Caco-2 (cell line): ENCODE data around the gene CRIP1. TPM values are rescaled to one million over a fixed set of nuclear protein-coding genes. Genes with fewer than 3 reads are reported as not detected.

ENCODE experiments used
- BruUV-seq: library from RNA; stranded (reverse); fragments of 400-500 nt; replicated peaks from 2 replicates; lab custom pipeline; 2021; lab: Mats Ljungman, UMichigan
- CTCF ChIA-PET: fragments of 300-600 bp; sonication (Branson Sonifier 250); formaldehyde crosslinking; loops from one replicate; lab custom pipeline; 2022; ENCODE audit warnings: antibody characterized with exemption; lab: Charles Lee
- POLR2A ChIA-PET: fragments of 300-600 bp; sonication (Branson Sonifier 250); formaldehyde crosslinking; loops from one replicate; lab custom pipeline; 2022; ENCODE audit warnings: antibody characterized with exemption; lab: Charles Lee
- DNase-seq, 2 experiments: peaks; one replicate each; pipeline versions ENCODE4 v3.0.0 to v3.0.0-alpha.2; 2020 to 2022
- H3K27me3 ChIP-seq: replicated peaks from 2 replicates; pipeline ENCODE4 v1.6.0; 2011; ENCODE audit warnings: low read length; ENCODE audit not compliant: control insufficient read depth, insufficient read depth
- H3K36me3 ChIP-seq: 2 replicates; pipeline ENCODE4 v1.5.1; 2011; ENCODE audit warnings: low read length; ENCODE audit not compliant: control insufficient read depth, insufficient read depth
- H3K4me1 ChIP-seq: fragments of 250-450 bp; sonication (Bioruptor Pico); 2 replicates; pipeline ENCODE4 v1.5.1; 2020; ENCODE audit warnings: mild to moderate bottlenecking
- H3K4me3 ChIP-seq: 2 replicates; pipeline ENCODE4 v1.5.1; 2011; ENCODE audit warnings: low read depth, mild to moderate bottlenecking, control low read depth, low read length
- H3K9me3 ChIP-seq: fragments of 250-450 bp; sonication (Bioruptor Pico); 2 replicates; pipeline ENCODE4 v1.5.1; 2020; ENCODE audit warnings: mild to moderate bottlenecking, moderate library complexity
- H3K27ac Mint-ChIP-seq: one replicate; pipeline ENCODE4 v1.8.0; 2022; ENCODE audit warnings: mixed read lengths; ENCODE audit not compliant: unreplicated experiment
- H3K27me3 Mint-ChIP-seq: one replicate; pipeline ENCODE4 v1.8.0; 2022; ENCODE audit warnings: mixed read lengths; ENCODE audit not compliant: insufficient read depth, unreplicated experiment
- H3K36me3 Mint-ChIP-seq: one replicate; pipeline ENCODE4 v1.8.0; 2022; ENCODE audit warnings: mild to moderate bottlenecking, mixed read lengths; ENCODE audit not compliant: insufficient read depth, unreplicated experiment
- H3K4me1 Mint-ChIP-seq: one replicate; pipeline ENCODE4 v1.8.0; 2022; ENCODE audit warnings: low read depth, mixed read lengths; ENCODE audit not compliant: unreplicated experiment
- H3K4me3 Mint-ChIP-seq: one replicate; pipeline ENCODE4 v1.8.0; 2022; ENCODE audit warnings: mild to moderate bottlenecking, moderate library complexity, mixed read lengths; ENCODE audit not compliant: unreplicated experiment
- H3K9me3 Mint-ChIP-seq: one replicate; pipeline ENCODE4 v1.8.0; 2022; ENCODE audit warnings: mixed read lengths; ENCODE audit not compliant: unreplicated experiment
- CTCF ChIP-seq, 2 experiments: fragments of 200-600 bp in 1 of 2; IDR thresholded peaks; 1 replicate in 1 of 2; 2 replicates in 1 of 2; pipeline versions ENCODE4 v1.5.1 to v1.8.0; 2011 to 2022; ENCODE audit warnings: antibody characterized with exemption in 1 of 2, control low read depth in 1 of 2, inconsistent platforms in 1 of 2, low read depth in 1 of 2, low read length in 1 of 2, mild to moderate bottlenecking in 1 of 2, moderate library complexity in 1 of 2; ENCODE audit not compliant: insufficient read depth in 1 of 2, severe bottlenecking in 1 of 2, unreplicated experiment in 1 of 2
- intact Hi-C: fragments of 100-400 bp; cut with micrococcal nuclease; formaldehyde crosslinking; loops from one replicate; pipeline ENCODE4 v1.10.0; 2022; ENCODE audit not compliant: unreplicated experiment
- total RNA-seq: library from RNA; stranded (reverse); gene quantifications from 2 replicates; pipeline ENCODE4 v1.2.3, GENCODE V29; 2022

Gene CRIP1
- total RNA-seq, 1 experiment from 2014 or later = 75.1 TPM

- peak overlapping the region; percentile 79 for H3K4me3 Mint-ChIP-seq
- TF ChIP-seq CTCF (IDR thresholded peaks at IDR 0.05; ENCODE audit: insufficient read depth in 1 of 2, low read depth in 1 of 2, low read length in 1 of 2, severe bottlenecking in 1 of 2, unreplicated experiment in 1 of 2) = peak; percentile 49 to 78
- intact Hi-C loops = loop anchor here (1.0 to 5.0 kb wide), 5 partner anchors 8 to 512 kb away; partner anchors contain the start of genes AHNAK2 and TMEM121
- Histone ChIP-seq H3K4me1 (peaks cover 36% of the 10 kb centered on the region), H3K36me3 (no peaks in the 10 kb centered on the region; the same call in 1 of the 2 replicates), H3K9me3 (no peaks in the 10 kb centered on the region), H3K27me3 (no peaks in the 10 kb centered on the region), H3K4me3 (peak overlapping the region; percentile 61)
- H3K27me3 Mint-ChIP-seq = no peaks in the 10 kb centered on the region
- H3K27ac Mint-ChIP-seq = peak overlapping the region; percentile 77
- CTCF ChIA-PET = interaction anchor here (0.5 to 2.9 kb wide), 17 partner anchors 9 to 758 kb away, joined by 3 to 57 read pairs (median 5); no protein-coding TSS in a partner anchor
- DNase-seq = peak; percentile 88
- H3K36me3 Mint-ChIP-seq = peaks cover 12% of the 10 kb centered on the region
- no peaks in the 10 kb centered on the region for H3K9me3 Mint-ChIP-seq
- no TSS peak for BruUV-seq
- H3K4me1 Mint-ChIP-seq = no peaks in the 10 kb centered on the region
- POLR2A ChIA-PET = interaction anchor here (0.6 to 1.8 kb wide), 4 partner anchors 9 to 241 kb away, joined by 3 to 14 read pairs (median 4); partner anchors contain the start of genes BTBD6 and PACS2
These were observed 3.0 kb downstream of the CRIP1 start for GRCh38 chr14:105489542-105490266.

GRCh38 chr14:105490267-105490571 lies 3.5 kb downstream of the CRIP1 start:
- Mint-ChIP-seq H3K36me3 (peaks cover 12% of the 10 kb centered on the region), H3K27ac (peak overlapping the region; percentile 77), H3K4me3 (peak overlapping the region; percentile 79), H3K27me3 (no peaks in the 10 kb centered on the region), H3K4me1 (no peaks in the 10 kb centered on the region), H3K9me3 (no peaks in the 10 kb centered on the region)
- ChIA-PET POLR2A (interaction anchor here (0.6 to 1.8 kb wide), 5 partner anchors 9 to 242 kb away, joined by 3 to 14 read pairs (median 4); partner anchors contain the start of genes BTBD6 and PACS2), CTCF (interaction anchor here (0.5 to 2.9 kb wide), 14 partner anchors 9 to 525 kb away, joined by 3 to 57 read pairs (median 6); no protein-coding TSS in a partner anchor)
- DNase-seq = no peak
- intact Hi-C loops = loop anchor here (1.0 to 5.0 kb wide), 3 partner anchors 37 to 119 kb away; partner anchors contain the start of gene TMEM121
- TF ChIP-seq CTCF (IDR thresholded peaks at IDR 0.05; ENCODE audit: insufficient read depth in 1 of 2, low read depth in 1 of 2, low read length in 1 of 2, severe bottlenecking in 1 of 2, unreplicated experiment in 1 of 2) = no peak
- Histone ChIP-seq H3K4me1 (peaks cover 36% of the 10 kb centered on the region), H3K27me3 (no peaks in the 10 kb centered on the region), H3K4me3 (peak overlapping the region; percentile 61), H3K36me3 (no peaks in the 10 kb centered on the region; the same call in 1 of the 2 replicates), H3K9me3 (no peaks in the 10 kb centered on the region)
- no TSS peak for BruUV-seq

DNA sequence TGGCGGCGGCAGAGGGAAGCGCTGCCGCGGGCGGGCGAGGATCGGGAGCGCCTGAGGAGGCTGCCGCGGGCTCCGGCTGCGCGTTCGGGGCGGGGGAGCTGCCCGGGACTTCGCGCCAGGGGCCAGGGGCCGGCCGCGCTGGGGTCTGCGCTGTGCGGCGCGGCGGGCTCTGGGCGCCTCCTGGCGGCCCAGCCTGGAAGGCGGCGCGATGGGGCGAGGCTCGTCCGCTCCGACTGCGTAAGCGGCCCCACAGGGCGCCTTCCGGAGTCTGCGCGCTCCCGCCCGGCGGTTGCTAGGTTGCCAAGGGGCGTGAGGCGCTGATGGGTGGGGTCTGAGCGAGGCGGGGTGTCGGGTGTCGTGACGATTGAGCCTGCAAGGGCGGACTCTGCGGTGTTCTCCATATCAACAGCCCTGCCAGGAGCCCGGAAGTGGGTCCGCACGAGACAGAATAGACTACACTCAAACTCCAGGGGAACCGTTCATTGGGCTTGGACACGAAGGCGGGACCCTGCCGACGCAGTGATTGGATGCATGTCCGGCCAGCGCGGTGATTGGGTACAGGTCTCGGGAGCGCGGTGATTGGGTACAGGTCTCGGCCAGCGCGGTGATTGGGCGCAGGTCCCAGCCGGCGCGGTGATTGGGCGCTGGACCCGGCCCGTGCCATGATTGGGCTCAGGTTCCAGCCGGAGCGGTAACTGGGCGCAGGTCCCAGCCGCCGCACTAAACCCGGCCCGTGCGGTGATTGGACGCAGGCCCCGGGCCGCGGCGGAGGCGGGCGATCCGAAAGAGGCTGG lies 4.1 kb downstream of the CRIP1 start, which contains the start of gene TEDC1:
Gene TEDC1, plus strand, starts transcription at position 675 of the 794 bp plus-strand sequence. CDS start 130 bp downstream, outside the sequence.
- H3K4me1 Mint-ChIP-seq = no peaks in the 10 kb centered on the region

More for the DNA sequence above, 4.1 kb downstream of the CRIP1 start, which contains the start of gene TEDC1:
- DNase-seq = peak; percentile 99 to 100
- Histone ChIP-seq H3K9me3 (no peaks in the 10 kb centered on the region), H3K4me1 (peaks cover 32% of the 10 kb centered on the region), H3K27me3 (no peaks in the 10 kb centered on the region), H3K4me3 (peak within 1 kb of the TSS; percentile 83), H3K36me3 (no peaks in the 10 kb centered on the region; the same call in 1 of the 2 replicates)
- peak within 1 kb of the TSS; percentile 87 for H3K27ac Mint-ChIP-seq
- intact Hi-C loops = loop anchor here (1.0 to 5.0 kb wide), 3 partner anchors 37 to 120 kb away; partner anchors contain the start of gene TMEM121
- ChIA-PET CTCF (interaction anchor here (0.5 to 2.9 kb wide), 10 partner anchors 10 to 526 kb away, joined by 3 to 57 read pairs (median 6); no protein-coding TSS in a partner anchor), POLR2A (interaction anchor here (0.6 to 1.8 kb wide), 4 partner anchors 10 to 242 kb away, joined by 3 to 14 read pairs (median 5); partner anchors contain the start of gene BTBD6)
- TF ChIP-seq CTCF (IDR thresholded peaks at IDR 0.05; ENCODE audit: insufficient read depth in 1 of 2, low read depth in 1 of 2, low read length in 1 of 2, severe bottlenecking in 1 of 2, unreplicated experiment in 1 of 2) = peak; percentile 54 to 67
- H3K4me3 Mint-ChIP-seq = peak within 1 kb of the TSS; percentile 79
- H3K36me3 Mint-ChIP-seq = peaks cover 12% of the 10 kb centered on the region
- no TSS peak for BruUV-seq
- no peaks in the 10 kb centered on the region for H3K27me3 Mint-ChIP-seq
- no peaks in the 10 kb centered on the region for H3K9me3 Mint-ChIP-seq
